CD14-positive monocyte (primary cell): ENCODE results near the gene PLA2G6. TPM values are rescaled to one million over a fixed set of nuclear protein-coding genes. Genes with fewer than 3 reads are reported as not detected.

Experiments
- DNase-seq, 3 donors: peaks; one replicate each; pipeline ENCODE4 v3.0.0-alpha.2; 2011 to 2022
- H2AFZ ChIP-seq: 2 replicates; pipeline ENCODE4 v1.6.0; 2012; ENCODE audit warnings: mild to moderate bottlenecking, low read depth, low read length, inconsistent platforms; ENCODE audit not compliant: insufficient read depth, poor library complexity, severe bottlenecking
- H3K27ac ChIP-seq, 2 donors: 1 replicate in 1 of 2; 2 replicates in 1 of 2; pipeline ENCODE4 v1.5.1; 2012 to 2013; ENCODE audit warnings: low read length in 2 of 2, control low read depth in 1 of 2, inconsistent platforms in 1 of 2, low read depth in 1 of 2, mild to moderate bottlenecking in 1 of 2
- H3K27me3 ChIP-seq, 2 donors: one replicate each; pipeline versions ENCODE4 v1.6.0 to v1.6.1; 2011 to 2013; ENCODE audit warnings: low read length in 2 of 2; ENCODE audit not compliant: control insufficient read depth in 2 of 2, insufficient read depth in 2 of 2
- H3K36me3 ChIP-seq, 2 donors: replicated peaks in 1 of 2; 1 replicate in 1 of 2; 2 replicates in 1 of 2; pipeline versions ENCODE4 v1.5.1 to v1.6.1; 2012 to 2013; ENCODE audit warnings: low read length in 2 of 2, control low read depth in 1 of 2, inconsistent platforms in 1 of 2, mild to moderate bottlenecking in 1 of 2; ENCODE audit not compliant: insufficient read depth in 2 of 2, control insufficient read depth in 1 of 2
- H3K4me1 ChIP-seq, 2 donors: 1 replicate in 1 of 2; 2 replicates in 1 of 2; pipeline versions ENCODE4 v1.5.1 to v1.6.1; 2012 to 2013; ENCODE audit warnings: low read length in 2 of 2, control low read depth in 1 of 2, inconsistent platforms in 1 of 2, mild to moderate bottlenecking in 1 of 2, moderate library complexity in 1 of 2; ENCODE audit not compliant: insufficient read depth in 2 of 2, control insufficient read depth in 1 of 2
- H3K4me2 ChIP-seq: replicated peaks from 2 replicates; pipeline ENCODE3; 2012; ENCODE audit warnings: low read length, moderate library complexity, mild to moderate bottlenecking; ENCODE audit not compliant: poor library complexity, severe bottlenecking; ENCODE audit errors: extremely low read depth
- H3K4me3 ChIP-seq, 3 experiments: fragments of 200-600 bp in 1 of 3; sonication (generic) in 1 of 3; replicated peaks in 1 of 3; 1 replicate in 2 of 3; 2 replicates in 1 of 3; pipeline ENCODE4 v1.5.1; 2011 to 2013; ENCODE audit warnings: low read length in 3 of 3, mild to moderate bottlenecking in 3 of 3, control low read depth in 2 of 3, low read depth in 2 of 3, inconsistent platforms in 1 of 3, moderate library complexity in 1 of 3
- H3K79me2 ChIP-seq: 2 replicates; pipeline ENCODE4 v1.6.0; 2012; ENCODE audit warnings: mild to moderate bottlenecking, control low read depth, inconsistent platforms, low read length, moderate library complexity; ENCODE audit not compliant: insufficient read depth
- H3K9ac ChIP-seq: 2 replicates; pipeline ENCODE4 v1.6.0; 2017; ENCODE audit warnings: low read length, mild to moderate bottlenecking; ENCODE audit not compliant: insufficient read depth, poor library complexity, severe bottlenecking
- H3K9me3 ChIP-seq, 2 donors: replicated peaks in 1 of 2; 1 replicate in 1 of 2; 2 replicates in 1 of 2; pipeline versions ENCODE4 v1.5.1 to v1.6.1; 2012 to 2013; ENCODE audit warnings: low read length in 2 of 2, control low read depth in 1 of 2; ENCODE audit not compliant: control insufficient read depth in 1 of 2, insufficient read depth in 1 of 2
- H4K20me1 ChIP-seq: 2 replicates; pipeline ENCODE4 v1.6.0; 2012; ENCODE audit warnings: mild to moderate bottlenecking, low read length, control low read depth, moderate library complexity; ENCODE audit not compliant: insufficient read depth
- H3K27ac Mint-ChIP-seq, 7 donors: one replicate each; pipeline ENCODE4 v1.8.0; 2020; ENCODE audit warnings: mild to moderate bottlenecking in 7 of 7, mixed read lengths in 7 of 7, moderate library complexity in 6 of 7, inconsistent platforms in 2 of 7
- H3K27me3 Mint-ChIP-seq, 3 donors: one replicate each; pipeline ENCODE4 v1.8.0; 2021 to 2022; ENCODE audit warnings: low read depth in 3 of 3, mild to moderate bottlenecking in 3 of 3, mixed read lengths in 3 of 3, moderate library complexity in 3 of 3, inconsistent platforms in 1 of 3
- H3K36me3 Mint-ChIP-seq, 2 donors: one replicate each; pipeline ENCODE4 v1.8.0; 2020; ENCODE audit warnings: mixed read lengths in 2 of 2, inconsistent platforms in 1 of 2, mild to moderate bottlenecking in 1 of 2
- H3K4me1 Mint-ChIP-seq: one replicate; pipeline ENCODE4 v1.8.0; 2020; ENCODE audit warnings: mild to moderate bottlenecking, mixed read lengths
- H3K4me3 Mint-ChIP-seq, 2 donors: one replicate each; pipeline ENCODE4 v1.8.0; 2020; ENCODE audit warnings: mild to moderate bottlenecking in 2 of 2, mixed read lengths in 2 of 2, moderate library complexity in 1 of 2
- H3K9me3 Mint-ChIP-seq, 7 donors: one replicate each; pipeline ENCODE4 v1.8.0; 2020 to 2022; ENCODE audit warnings: mixed read lengths in 7 of 7, mild to moderate bottlenecking in 6 of 7, moderate library complexity in 6 of 7, inconsistent platforms in 2 of 7
- CTCF ChIP-seq: fragments of 200-600 bp; IDR thresholded peaks from one replicate; pipeline ENCODE4 v1.8.0; 2022; ENCODE audit warnings: antibody characterized with exemption, mild to moderate bottlenecking
- WGBS: methylation state at CpG from one replicate; pipeline ENCODE4 v1.1.5; 2013; ENCODE audit warnings: missing lambda C conversion rate; ENCODE audit not compliant: insufficient coverage; 5-methylcytosine and 5-hydroxymethylcytosine counted together
- intact Hi-C, 2 donors: fragments of 100-400 bp; cut with micrococcal nuclease; formaldehyde crosslinking; loops; one replicate each; pipeline versions ENCODE4 v1.15.0 to v1.15.1; 2023
- polyA plus RNA-seq, 3 donors: library from polyadenylated mRNA; depleted of rRNA in 1 of 3; unstranded in 2 of 3; stranded (reverse) in 1 of 3; fragments of 300-500 nt in 2 of 3; fragments of >200 nt in 1 of 3; fragmentation: Illumina TruSeq in 2 of 3; gene quantifications; 1 replicate in 2 of 3; 2 replicates in 1 of 3; pipeline ENCODE4 v1.2.3, GENCODE V29; 2012 to 2021

Gene PLA2G6
- polyA plus RNA-seq, 3 donors, result 0.43 to 8.3 (median 0.62) TPM

- Mint-ChIP-seq H3K4me3 (no peak overlapping the region), H3K36me3 (peaks cover 9 to 10% of the 10 kb centered on the region in 2 donors), H3K27me3 (peaks cover 0 to 4% (median 3%) of the 10 kb centered on the region in 3 donors), H3K4me1 (peaks cover 20% of the 10 kb centered on the region), H3K9me3 (peaks cover 0 to 2% (median 0%) of the 10 kb centered on the region in 7 donors), H3K27ac (no peak overlapping the region)
- TF ChIP-seq CTCF, result no peak
- no peak overlapping the region for H3K27ac ChIP-seq
- no peak overlapping the region for H2AFZ ChIP-seq
- peaks cover 18 to 19% of the 10 kb centered on the region in 2 donors for H3K4me1 ChIP-seq
- no peak overlapping the region for H3K9ac ChIP-seq
- no peaks in the 10 kb centered on the region for H3K27me3 ChIP-seq
- no peaks in the 10 kb centered on the region for H3K9me3 ChIP-seq
- no peaks in the 10 kb centered on the region for H4K20me1 ChIP-seq
- H3K36me3 ChIP-seq, result no peaks in the 10 kb centered on the region
- WGBS, result 100% methylated on average over 5 of the region's 5 CpGs
- intact Hi-C loops, result no loop called here
- H3K79me2 ChIP-seq, result no peaks in the 10 kb centered on the region
- DNase-seq, result no peak
- no peak overlapping the region for H3K4me2 ChIP-seq
- H3K4me3 ChIP-seq, result no peak overlapping the region
These were observed 37.6 kb downstream of the PLA2G6 start for GRCh38 chr22:38144025-38144405.

GRCh38 chr22:38142606-38143005, 39.0 kb downstream of the PLA2G6 start:
- no peaks in the 10 kb centered on the region for H3K36me3 ChIP-seq
- H3K4me1 ChIP-seq, result peaks cover 7 to 9% of the 10 kb centered on the region in 2 donors
- intact Hi-C loops, result no loop called here
- H4K20me1 ChIP-seq, result no peaks in the 10 kb centered on the region
- no peaks in the 10 kb centered on the region for H3K79me2 ChIP-seq
- H3K27me3 ChIP-seq, result no peaks in the 10 kb centered on the region
- no peak for DNase-seq
- H3K9me3 Mint-ChIP-seq, result peaks cover 0 to 1% (median 0%) of the 10 kb centered on the region in 7 donors
- peaks cover 0 to 2% (median 1%) of the 10 kb centered on the region in 3 donors for H3K27me3 Mint-ChIP-seq
- H3K4me1 Mint-ChIP-seq, result peaks cover 11% of the 10 kb centered on the region
- no peak overlapping the region for H3K4me3 Mint-ChIP-seq
- no peaks in the 10 kb centered on the region for H3K9me3 ChIP-seq
- TF ChIP-seq CTCF, result no peak
- WGBS, result 99% methylated on average over 5 of the region's 5 CpGs
- H3K4me2 ChIP-seq, result no peak overlapping the region
- peaks cover 9 to 12% of the 10 kb centered on the region in 2 donors for H3K36me3 Mint-ChIP-seq
- no peak overlapping the region for H3K27ac Mint-ChIP-seq
- no peak overlapping the region for H3K9ac ChIP-seq
- H3K27ac ChIP-seq, result no peak overlapping the region
- H2AFZ ChIP-seq, result no peak overlapping the region
- H3K4me3 ChIP-seq, result no peak overlapping the region
